GM03348 (cell line): Measurements from ENCODE around the gene BCL6B.
"Not testable (repeated sequence)": the region's sequence is repeated elsewhere in the genome, so short reads cannot be mapped to it uniquely, and the experiment has no call there.

Experiments
- DNase-seq: peaks from one replicate; pipeline ENCODE4 v3.0.0; 2012; ENCODE audit warnings: low spot score

BCL6B gene, protein sequence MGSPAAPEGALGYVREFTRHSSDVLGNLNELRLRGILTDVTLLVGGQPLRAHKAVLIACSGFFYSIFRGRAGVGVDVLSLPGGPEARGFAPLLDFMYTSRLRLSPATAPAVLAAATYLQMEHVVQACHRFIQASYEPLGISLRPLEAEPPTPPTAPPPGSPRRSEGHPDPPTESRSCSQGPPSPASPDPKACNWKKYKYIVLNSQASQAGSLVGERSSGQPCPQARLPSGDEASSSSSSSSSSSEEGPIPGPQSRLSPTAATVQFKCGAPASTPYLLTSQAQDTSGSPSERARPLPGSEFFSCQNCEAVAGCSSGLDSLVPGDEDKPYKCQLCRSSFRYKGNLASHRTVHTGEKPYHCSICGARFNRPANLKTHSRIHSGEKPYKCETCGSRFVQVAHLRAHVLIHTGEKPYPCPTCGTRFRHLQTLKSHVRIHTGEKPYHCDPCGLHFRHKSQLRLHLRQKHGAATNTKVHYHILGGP

DNA sequence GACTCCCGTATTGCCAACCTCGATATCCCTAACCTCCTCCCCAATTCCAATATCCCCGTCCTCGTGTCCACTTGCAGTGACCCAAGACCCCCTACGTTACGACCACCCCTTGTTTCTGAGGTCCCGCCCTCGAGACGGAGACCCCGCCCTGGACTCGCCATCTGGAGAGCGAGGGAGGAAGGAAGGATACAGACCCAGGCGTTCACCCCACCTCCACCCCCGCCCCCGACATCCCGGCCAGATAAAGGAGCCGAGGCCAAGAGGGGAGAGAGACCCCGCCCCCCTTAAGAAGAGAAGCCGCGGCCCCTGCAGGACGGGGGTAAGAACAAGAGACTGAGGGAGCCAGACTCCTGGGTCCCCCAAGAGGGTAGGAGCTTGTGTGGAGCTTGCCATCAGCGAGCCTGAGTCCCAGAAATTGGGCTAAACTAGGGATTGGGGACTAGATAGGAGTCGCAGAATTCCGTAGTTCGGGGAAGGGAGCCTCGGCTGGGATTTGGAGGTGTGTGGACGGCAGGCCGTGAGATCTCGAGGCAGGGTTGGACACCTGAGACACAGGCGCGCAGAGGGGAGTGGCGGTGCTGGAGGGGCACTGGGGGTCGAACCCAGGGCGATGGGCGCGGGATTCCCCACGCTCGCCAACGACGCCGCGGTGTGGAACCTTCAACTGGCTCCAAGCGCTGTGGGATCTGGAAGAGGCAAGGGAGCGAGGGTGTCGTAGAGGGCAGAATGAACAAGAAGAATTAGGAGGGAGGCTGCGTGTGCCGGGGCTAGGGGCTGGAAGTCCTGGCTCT is at the start of gene BCL6B:
TSS of gene BCL6B (plus strand) at position 270 of the 791 bp plus-strand sequence. CDS start 622 bp downstream, outside the sequence.
- DNase-seq: no peak

- not testable (repeated sequence) for DNase-seq
Observed at GRCh38 chr17:6979440-6979839, 43.4 kb upstream of the BCL6B start.

DNA sequence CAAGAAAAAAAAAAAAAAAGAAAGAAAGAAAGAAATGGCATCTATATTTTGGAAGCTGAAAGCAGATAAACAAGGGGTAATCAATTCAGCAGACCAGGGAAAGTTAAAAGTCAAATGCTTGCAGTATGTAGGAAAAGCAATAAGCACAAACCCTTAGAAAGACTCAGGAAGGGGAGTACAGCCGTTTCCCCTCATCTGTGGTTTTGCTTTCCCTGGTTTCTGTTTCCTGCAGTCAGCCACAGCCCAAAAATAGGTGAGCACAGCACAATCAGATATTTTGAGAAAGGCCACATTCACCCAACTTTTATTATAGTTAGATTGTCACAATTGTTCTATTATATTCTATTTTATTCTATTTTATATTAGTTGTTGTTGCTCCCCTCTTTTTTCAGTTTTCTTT is 41.4 kb upstream of the BCL6B start:
- no peak for DNase-seq

DNA sequence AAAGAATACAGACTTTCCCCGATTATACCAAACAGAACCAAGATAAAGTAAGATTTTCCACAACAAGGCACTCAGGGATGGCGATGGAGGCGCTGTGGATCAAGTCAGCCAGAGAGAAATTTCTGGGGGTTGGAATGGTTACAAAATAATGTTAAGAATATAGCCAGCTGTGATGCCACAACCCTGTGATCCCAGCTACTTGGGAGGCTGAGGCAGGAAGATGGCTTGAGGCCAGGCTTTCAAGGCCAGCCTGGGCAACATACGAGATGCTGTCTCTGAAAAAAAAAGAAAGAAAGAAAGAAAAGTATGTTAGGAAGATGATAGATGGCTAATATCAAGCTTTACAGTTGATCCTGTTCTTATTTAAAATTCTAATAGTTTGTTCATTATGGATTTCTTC is 37.6 kb upstream of the BCL6B start:
- no peak for DNase-seq

DNA sequence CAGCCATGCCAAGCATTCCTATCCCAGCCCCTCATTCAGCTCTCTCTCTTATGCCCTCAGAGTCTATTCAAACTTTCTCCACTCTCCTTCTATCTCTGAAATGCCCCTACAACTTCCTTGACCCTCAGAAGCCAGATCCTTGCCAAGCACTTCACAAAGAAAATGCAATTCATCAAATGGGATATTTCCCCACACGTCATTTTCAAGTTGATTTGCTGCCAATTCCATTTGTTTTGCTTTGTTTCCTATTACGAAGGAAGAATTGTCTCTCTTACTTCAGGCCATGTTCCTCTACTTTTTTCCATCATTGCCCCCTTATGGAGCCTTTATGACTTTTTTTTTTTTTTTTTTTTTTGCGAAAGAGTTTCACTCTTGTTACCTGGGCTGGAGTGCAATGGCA is 36.2 kb upstream of the BCL6B start:
- no peak for DNase-seq

DNA sequence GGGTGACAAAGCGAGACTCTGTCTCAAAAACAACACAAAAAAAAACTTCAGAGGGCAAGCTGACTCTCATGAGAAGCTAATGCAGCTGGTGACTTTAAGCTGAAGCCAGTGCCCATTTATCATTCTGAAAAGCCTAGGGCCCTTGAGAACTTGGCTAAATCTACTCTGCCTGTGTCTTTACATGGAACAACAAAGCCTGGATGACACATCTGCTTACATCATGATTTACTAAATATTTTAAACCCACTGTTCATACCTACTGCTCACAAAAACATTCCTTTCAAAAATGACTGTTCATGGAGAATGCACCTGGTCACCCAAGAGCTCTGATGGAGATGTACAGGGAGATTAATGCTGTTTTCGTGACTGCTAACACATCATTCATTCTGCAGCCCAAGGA is 33.1 kb upstream of the BCL6B start:
- no peak for DNase-seq

GRCh38 chr17:6993613-6994056 is 29.2 kb upstream of the BCL6B start:
- not testable (repeated sequence) for DNase-seq

DNA sequence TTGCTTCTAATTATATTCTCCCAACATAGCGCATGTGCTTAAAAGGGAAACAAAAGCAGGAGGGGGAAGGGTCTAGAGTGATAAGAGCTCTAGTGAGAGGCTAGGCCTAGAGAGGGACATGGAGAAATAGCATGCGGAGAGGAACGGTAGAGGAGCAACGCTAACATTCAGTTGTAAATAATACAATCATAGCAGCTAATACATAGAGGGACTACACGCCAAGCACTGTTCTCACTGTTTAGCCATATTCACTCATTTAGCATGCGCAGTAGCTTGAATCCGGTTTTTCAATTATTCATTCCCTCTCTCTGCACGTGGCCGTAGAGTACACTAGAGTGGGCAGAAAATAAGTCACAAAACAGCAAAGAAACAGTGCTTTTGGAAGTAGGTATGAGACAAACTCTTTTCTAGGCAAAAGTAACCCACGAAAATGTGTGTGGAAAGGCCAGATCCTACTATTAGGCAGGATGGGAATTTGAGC is 28.7 kb upstream of the BCL6B start:
- no peak for DNase-seq

DNA sequence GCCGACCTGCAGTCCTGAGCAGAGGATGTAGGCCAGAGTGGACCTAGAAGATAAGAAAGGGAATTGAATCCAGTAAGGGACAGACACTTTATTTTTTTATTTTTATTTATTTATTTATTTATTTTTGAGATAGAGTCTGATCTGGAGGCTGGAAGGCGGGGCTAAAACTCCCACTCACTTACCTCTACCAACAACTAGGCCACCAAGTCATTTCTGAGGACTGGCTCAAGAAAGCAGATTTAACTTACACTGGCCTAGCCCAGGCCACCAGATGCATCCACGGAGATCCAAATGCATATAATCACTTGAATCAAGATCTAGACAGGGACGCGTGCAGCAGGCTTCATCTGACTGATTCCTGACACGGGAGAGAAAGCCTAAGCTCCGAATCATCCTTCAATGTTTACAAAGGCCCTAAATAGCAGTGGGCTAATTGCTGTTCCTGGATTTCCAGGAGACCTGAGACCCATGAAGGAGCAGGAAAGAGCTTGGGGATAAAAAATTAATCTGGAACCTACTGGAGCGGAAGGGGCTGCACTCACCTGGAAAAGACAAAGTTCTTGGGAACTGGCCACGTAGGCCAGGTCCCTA is 28.1 kb upstream of the BCL6B start:
- no peak for DNase-seq

DNA sequence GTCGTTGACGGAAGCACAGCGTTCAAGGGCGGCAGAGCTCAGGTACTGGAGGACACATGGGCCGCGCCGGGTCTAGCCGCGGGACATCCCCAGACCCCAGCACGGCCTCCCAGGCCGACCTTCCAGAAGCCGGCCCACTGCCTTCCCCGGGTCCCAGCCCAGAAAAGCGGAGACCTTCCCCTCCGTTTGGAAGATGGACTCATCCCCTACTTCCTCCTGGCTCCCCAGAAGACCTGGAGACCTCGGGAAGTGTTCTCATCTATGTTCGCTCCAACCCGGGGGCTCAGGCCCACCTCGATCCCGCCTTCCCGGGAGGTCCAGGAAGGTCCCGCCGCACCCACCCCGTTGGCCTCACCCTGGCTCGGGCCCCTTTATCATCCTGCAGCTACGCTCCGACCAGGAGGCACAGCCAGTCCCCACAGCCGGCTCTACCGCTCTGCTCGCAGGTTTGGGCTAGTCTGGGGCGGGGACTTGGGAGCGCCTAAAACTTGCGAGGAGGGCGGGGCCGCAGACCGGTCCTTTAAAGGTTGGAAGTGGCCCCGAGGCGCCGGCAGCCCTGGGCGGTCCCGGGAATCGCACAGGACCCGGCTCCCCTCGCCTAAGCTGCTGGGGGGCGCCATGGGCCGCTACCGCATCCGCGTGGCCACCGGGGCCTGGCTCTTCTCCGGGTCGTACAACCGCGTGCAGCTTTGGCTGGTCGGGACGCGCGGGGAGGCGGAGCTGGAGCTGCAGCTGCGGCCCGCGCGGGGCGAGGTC is 27.2 kb upstream of the BCL6B start, which contains the start of gene ALOX12:
TSS of gene ALOX12 (plus strand) at position 550 of the 756 bp plus-strand sequence. CDS start at position 619, 69 bp downstream.
- peak; percentile 30 for DNase-seq

DNA sequence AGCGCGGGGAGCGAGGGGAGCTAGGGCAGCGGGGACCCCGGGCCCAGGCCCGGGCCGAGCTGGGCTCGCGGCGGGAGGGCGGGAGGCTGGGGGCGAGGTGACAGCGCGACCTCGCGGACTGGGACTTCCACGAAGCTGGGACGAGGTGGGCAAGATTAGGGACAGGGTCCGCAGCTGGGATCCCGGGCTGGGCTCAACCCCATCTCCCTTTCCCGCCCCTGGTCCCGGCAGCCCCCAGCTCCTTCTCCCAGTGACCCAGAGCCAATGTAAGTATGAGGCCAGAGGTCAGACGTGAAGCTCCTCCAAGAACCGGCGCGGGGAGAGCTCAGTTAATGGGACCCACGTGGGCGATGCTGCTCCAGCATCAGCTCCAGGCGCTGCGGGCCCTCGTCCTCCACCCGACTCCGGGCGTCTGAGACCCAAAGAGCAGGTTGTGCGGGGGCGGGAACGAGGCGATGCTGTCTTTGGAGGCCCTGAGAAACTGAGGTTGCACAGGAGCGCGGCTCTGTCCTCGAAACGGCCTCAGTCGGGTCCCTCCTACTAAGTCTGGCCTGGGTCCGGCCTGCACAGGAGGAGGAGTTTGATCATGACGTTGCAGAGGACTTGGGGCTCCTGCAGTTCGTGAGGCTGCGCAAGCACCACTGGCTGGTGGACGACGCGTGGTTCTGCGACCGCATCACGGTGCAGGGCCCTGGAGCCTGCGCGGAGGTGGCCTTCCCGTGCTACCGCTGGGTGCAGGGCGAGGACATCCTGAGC is 26.4 kb upstream of the BCL6B start:
- DNase-seq: no peak

GRCh38 chr17:6997171-6997570 is 25.7 kb upstream of the BCL6B start:
- no peak for DNase-seq

- DNase-seq: no peak
Observed at GRCh38 chr17:6998855-6999508, 23.9 kb upstream of the BCL6B start.

GRCh38 chr17:7001318-7001961 is 21.4 kb upstream of the BCL6B start:
- DNase-seq: peak; percentile 17

DNA sequence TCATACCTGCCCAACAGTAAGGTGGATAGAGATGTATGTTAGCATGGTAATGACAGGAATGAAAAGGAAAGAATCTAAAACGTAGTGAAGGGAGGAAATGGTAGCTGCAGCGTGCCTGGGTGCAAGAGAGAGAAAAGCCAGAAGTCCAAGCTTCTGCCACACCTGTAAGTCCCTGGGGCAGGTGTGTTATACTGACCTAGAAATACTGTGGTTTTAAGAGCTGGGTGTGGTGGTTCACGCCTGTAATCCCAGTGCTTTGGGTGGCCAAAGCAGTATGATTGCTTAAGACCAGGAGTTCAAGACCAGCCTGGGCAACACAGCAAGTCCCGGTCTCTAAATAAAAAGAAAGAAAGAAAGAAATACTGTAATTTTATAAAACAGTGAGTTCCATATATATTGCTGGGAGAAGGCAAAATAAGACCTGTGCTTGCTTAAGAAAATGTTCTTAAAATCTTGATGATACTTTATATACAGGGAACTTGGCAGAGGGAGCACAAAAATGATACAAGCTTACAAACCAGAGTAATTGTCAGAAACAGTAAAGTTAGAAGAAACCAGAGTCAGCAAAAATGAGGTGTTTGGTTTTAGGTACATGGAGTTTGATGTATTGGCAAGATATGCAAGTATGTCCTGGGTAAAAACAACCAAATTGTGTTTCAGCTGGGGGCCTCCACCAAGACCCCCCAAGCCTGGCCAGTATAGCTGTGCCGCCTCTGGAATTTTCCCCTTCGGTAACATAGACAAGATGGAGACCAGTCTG is 20.4 kb upstream of the BCL6B start:
- DNase-seq: no peak

- DNase-seq: no peak
Observed at GRCh38 chr17:7003745-7004144, 19.1 kb upstream of the BCL6B start.

- DNase-seq: peak; percentile 59
Observed at GRCh38 chr17:7004398-7005253, 18.2 kb upstream of the BCL6B start.

DNA sequence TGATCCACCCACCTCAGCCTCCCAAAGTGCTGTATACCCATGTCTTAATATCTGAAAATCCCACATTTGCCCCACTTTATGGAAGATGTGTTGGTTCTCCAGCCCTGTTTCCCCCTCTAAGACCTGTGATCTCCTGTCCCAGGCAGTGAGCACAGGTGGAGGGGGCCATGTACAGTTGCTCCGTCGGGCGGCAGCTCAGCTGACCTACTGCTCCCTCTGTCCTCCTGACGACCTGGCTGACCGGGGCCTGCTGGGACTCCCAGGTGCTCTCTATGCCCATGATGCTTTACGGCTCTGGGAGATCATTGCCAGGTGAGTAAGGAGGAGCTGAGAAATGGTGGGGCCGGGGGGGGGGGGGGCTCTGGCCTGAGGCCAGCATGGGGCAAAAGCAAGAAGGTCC is 17.1 kb upstream of the BCL6B start:
- DNase-seq: no peak
